ENCODE results near the gene GCKR.

Gene GCKR

DNA sequence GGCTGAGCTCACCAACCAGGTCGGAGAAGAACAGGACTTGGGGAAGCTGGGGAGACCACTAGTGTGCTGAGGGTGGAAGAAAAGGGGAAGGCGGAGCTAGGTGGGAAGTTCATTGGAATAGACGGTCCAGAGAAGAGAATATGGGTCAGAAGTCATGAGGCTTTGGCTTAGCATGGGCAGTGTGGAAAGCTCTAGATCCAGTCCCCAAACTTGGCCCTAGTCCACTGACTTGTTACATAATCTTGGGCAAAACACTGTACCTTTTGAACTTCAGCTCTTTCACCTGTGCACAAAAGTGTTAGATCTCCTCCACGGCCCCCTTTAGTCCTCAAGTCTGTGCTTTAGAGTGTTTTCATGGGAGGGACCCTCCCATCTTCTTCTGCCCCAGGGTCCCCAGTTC is 10.7 kb downstream of the GCKR start:
- H3K4me3 ChIP-seq (ENCODE audit: low read depth, low read length) = no peak overlapping the region
- TF ChIP-seq CTCF (IDR thresholded peaks at IDR 0.05; ENCODE audit: borderline replicate concordance, insufficient read depth, low read depth, low read length) = no peak

DNA sequence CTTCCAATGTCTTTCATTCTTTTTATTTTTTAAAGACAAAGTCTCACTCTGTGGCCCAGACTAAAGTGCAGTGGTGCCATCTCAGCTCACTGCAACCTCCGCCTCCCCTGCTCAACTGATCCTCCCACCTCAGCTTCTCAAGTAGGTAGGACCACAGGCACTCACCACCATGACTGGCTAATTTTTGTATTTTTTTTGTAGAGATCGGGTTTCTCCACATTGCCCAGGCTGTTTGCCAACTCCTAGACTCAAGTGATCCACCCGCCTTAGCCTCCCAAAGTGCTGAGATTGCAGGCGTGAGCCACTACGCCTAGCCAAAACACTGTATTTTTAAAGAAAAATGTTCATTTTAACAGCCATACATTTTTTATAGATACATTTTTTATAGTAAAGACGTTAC is 12.7 kb downstream of the GCKR start:
- no peak overlapping the region for H3K4me3 ChIP-seq (ENCODE audit: low read depth, low read length)
- TF ChIP-seq CTCF (IDR thresholded peaks at IDR 0.05; ENCODE audit: borderline replicate concordance, insufficient read depth, low read depth, low read length) = no peak

DNA sequence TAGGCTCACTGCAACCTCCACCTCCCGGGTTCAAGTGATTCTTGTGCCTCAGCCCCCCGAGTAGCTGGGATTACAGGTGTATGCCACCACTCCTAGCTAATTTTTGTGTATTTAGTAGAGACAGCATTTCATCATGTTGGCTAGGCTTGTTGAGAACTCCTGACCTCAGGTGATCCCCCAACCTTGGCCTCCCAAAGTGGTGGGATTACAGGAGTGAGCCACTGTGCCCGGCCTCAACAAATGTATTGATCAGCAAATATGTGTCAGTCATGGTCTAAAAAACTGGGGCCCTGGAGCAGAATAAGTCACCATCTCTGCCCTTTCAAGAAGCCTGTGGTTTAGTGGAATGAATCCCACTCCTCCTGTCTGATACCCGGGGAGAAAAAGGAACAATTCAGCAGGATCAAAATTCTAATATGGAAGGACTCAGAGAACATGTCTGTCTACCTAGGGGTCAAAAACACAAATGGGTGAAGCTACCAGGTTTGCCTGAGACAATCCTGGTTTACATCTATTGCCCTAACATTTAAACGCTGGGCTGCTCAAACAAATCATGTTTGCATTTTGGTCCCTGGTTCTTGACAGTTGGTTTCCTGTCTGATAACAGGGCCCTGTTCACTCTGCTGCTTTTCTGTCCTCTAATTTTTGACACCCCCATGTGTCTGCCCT is 21.6 kb downstream of the GCKR start:
- H3K4me3 ChIP-seq (ENCODE audit: low read depth, low read length) = no peak overlapping the region
- no peak for TF ChIP-seq CTCF (IDR thresholded peaks at IDR 0.05; ENCODE audit: borderline replicate concordance, insufficient read depth, low read depth, low read length)

GRCh38 chr2:27518782-27519113 is 22.1 kb downstream of the GCKR start:
- H3K4me3 ChIP-seq (ENCODE audit: low read depth, low read length) = no peak overlapping the region
- TF ChIP-seq CTCF (IDR thresholded peaks at IDR 0.05; ENCODE audit: borderline replicate concordance, insufficient read depth, low read depth, low read length) = no peak

DNA sequence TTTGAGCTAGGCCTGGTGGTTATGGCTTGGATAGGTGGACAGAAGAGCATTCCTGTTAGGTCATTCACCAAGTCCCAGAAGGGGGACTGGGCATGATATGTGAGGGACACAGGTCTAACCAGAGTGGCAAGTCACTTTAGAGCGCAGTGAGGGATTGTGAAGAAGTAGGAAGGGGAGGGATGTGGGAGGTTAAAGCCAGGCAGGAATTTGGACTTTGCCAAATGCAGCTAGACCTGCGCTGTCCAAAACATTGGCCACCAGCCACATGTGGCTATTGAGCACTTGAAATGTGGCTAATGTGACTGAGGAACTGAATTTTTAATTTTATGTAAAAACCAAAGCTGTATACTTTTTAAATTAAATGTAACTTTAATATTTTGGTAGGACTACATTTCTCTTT is 23.7 kb downstream of the GCKR start:
- H3K4me3 ChIP-seq (ENCODE audit: low read depth, low read length) = no peak overlapping the region
- TF ChIP-seq CTCF (IDR thresholded peaks at IDR 0.05; ENCODE audit: borderline replicate concordance, insufficient read depth, low read depth, low read length) = no peak

GRCh38 chr2:27522400-27522945 is 25.8 kb downstream of the GCKR start:
- H3K4me3 ChIP-seq (ENCODE audit: low read depth, low read length) = no peak overlapping the region
- TF ChIP-seq CTCF (IDR thresholded peaks at IDR 0.05; ENCODE audit: borderline replicate concordance, insufficient read depth, low read depth, low read length) = no peak

GRCh38 chr2:27527182-27527581 is 30.5 kb downstream of the GCKR start:
- H3K4me3 ChIP-seq (ENCODE audit: low read depth, low read length) = no peak overlapping the region
- no peak for TF ChIP-seq CTCF (IDR thresholded peaks at IDR 0.05; ENCODE audit: borderline replicate concordance, insufficient read depth, low read depth, low read length)

Measured in GM12875 (cell line).